HepG2 (cell line): ENCODE data around the gene STRADA. TPM values are rescaled to one million over a fixed set of nuclear protein-coding genes. Genes with fewer than 3 reads are reported as not detected.

Experiments
- GFI1 ChIP-seq: sonication (generic); formaldehyde crosslinking; IDR thresholded peaks from 2 replicates; pipeline ENCODE4 v1.5.0; 2020; ENCODE audit warnings: missing genetic modification reagents, mild to moderate bottlenecking, borderline replicate concordance
- GMEB2 ChIP-seq: IDR thresholded peaks from 2 replicates; pipeline ENCODE4 v1.6.1; 2016; ENCODE audit warnings: missing biosample characterization, missing genetic modification reagents, low read depth
- KLF13 ChIP-seq: sonication (generic); formaldehyde crosslinking; IDR thresholded peaks from 2 replicates; pipeline ENCODE4 v1.4.0; 2020; ENCODE audit warnings: mild to moderate bottlenecking, missing genetic modification reagents
- MEF2D ChIP-seq: sonication (generic); formaldehyde crosslinking; IDR thresholded peaks from 2 replicates; pipeline ENCODE4 v1.5.1; 2020; ENCODE audit warnings: mild to moderate bottlenecking, missing genetic modification reagents
- NFATC3 ChIP-seq: sonication (generic); formaldehyde crosslinking; IDR thresholded peaks from 2 replicates; pipeline ENCODE4 v1.5.1; 2020; ENCODE audit warnings: mild to moderate bottlenecking, missing genetic modification reagents
- NFE2L2 ChIP-seq: fragments of 150-350 bp; IDR thresholded peaks from 2 replicates; pipeline ENCODE4 v1.6.1; 2014; ENCODE audit warnings: low read length
- POGK ChIP-seq: sonication (generic); formaldehyde crosslinking; conservative IDR thresholded peaks from 2 replicates; pipeline ENCODE4 v1.8.0; 2022; ENCODE audit warnings: mild to moderate bottlenecking, moderate library complexity, missing genetic modification reagents
- SOX5 ChIP-seq: IDR thresholded peaks from 2 replicates; pipeline ENCODE4 v1.6.1; 2016; ENCODE audit warnings: borderline replicate concordance
- TBX2 ChIP-seq: sonication (generic); formaldehyde crosslinking; IDR thresholded peaks from 2 replicates; pipeline ENCODE4 v1.5.0; 2020; ENCODE audit warnings: missing genetic modification reagents, mild to moderate bottlenecking, borderline replicate concordance
- TFDP1 ChIP-seq: IDR thresholded peaks from 2 replicates; pipeline ENCODE4 v1.6.1; 2016; ENCODE audit warnings: missing compliant biosample characterization, missing genetic modification reagents, borderline replicate concordance
- TSC22D2 ChIP-seq: sonication (generic); formaldehyde crosslinking; IDR thresholded peaks from 2 replicates; pipeline ENCODE4 v1.5.1; 2020; ENCODE audit warnings: missing genetic modification reagents, mild to moderate bottlenecking, borderline replicate concordance
- XRCC5 ChIP-seq: fragments of 200-400 bp; formaldehyde crosslinking; optimal IDR thresholded peaks from 2 replicates; pipeline ENCODE3; 2017; ENCODE audit warnings: mild to moderate bottlenecking, low read length
- ZNF18 ChIP-seq: sonication (generic); formaldehyde crosslinking; IDR thresholded peaks from 2 replicates; pipeline ENCODE4 v1.8.0; 2022; ENCODE audit warnings: mild to moderate bottlenecking, missing genetic modification reagents; ENCODE audit not compliant: insufficient replicate concordance
- ZNF281 ChIP-seq: sonication (generic); formaldehyde crosslinking; IDR thresholded peaks from 2 replicates; pipeline ENCODE4 v1.4.0; 2020; ENCODE audit warnings: missing genetic modification reagents, borderline replicate concordance
- ZNF33B ChIP-seq: sonication (generic); formaldehyde crosslinking; IDR thresholded peaks from 2 replicates; pipeline ENCODE4 v1.5.1; 2020; ENCODE audit warnings: mild to moderate bottlenecking, missing genetic modification reagents
- ZNF432 ChIP-seq: sonication (generic); formaldehyde crosslinking; IDR thresholded peaks from 2 replicates; pipeline ENCODE4 v1.5.0; 2020; ENCODE audit warnings: missing genetic modification reagents, mild to moderate bottlenecking, borderline replicate concordance
- ZNF550 ChIP-seq: sonication (generic); formaldehyde crosslinking; IDR thresholded peaks from 2 replicates; pipeline ENCODE4 v1.4.0; 2020; ENCODE audit warnings: mild to moderate bottlenecking, missing genetic modification reagents, borderline replicate concordance
- ZNF619 ChIP-seq: sonication (generic); formaldehyde crosslinking; IDR thresholded peaks from 2 replicates; pipeline ENCODE4 v1.4.0; 2020; ENCODE audit warnings: mild to moderate bottlenecking, missing genetic modification reagents
- ZSCAN22 ChIP-seq: sonication (generic); formaldehyde crosslinking; IDR thresholded peaks from 2 replicates; pipeline ENCODE4 v1.4.0; 2020; ENCODE audit warnings: mild to moderate bottlenecking, missing genetic modification reagents
- polyA plus RNA-seq, 8 experiments: library from polyadenylated mRNA; depleted of rRNA in 3 of 8; stranded (reverse) in 7 of 8; unstranded in 1 of 8; fragments of >200 nt; fragmentation: Illumina TruSeq in 4 of 8; extraction: Trizol in 4 of 8; gene quantifications; 2 replicates each; pipeline versions ENCODE4 v1.2.1 to v1.2.3, GENCODE V29; 2011 to 2016; ENCODE audit warnings: low read depth in 4 of 8, missing spikeins in 1 of 8, mixed read lengths in 1 of 8; ENCODE audit not compliant: insufficient read depth in 1 of 8
- total RNA-seq, 5 experiments: library from RNA; depleted of rRNA; stranded (reverse); fragments of >200 nt; fragmentation: Illumina TruSeq; extraction: Trizol; gene quantifications; 2 replicates each; pipeline ENCODE4 v1.2.3, GENCODE V29; 2016; ENCODE audit warnings: low read depth in 1 of 5

Gene STRADA
- total and polyA plus RNA-seq, 2 of the 13 experiments (the other 11 are each of a cell fraction or from before 2014, with no cell fraction given), result 17.6 to 17.9 TPM

GRCh38 chr17:63675607-63676546 is 65.7 kb downstream of the STRADA start (continued):
- 0 out of 2 replicates have a peak, but pooled peaks have one; percentile 35 for TF ChIP-seq POGK (CRISPR knock-in tag)
- no peak for TF ChIP-seq NFE2L2
- no peak for TF ChIP-seq ZNF18 (CRISPR knock-in tag)
- no peak for TF ChIP-seq GMEB2 (CRISPR knock-in tag)
- no peak for TF ChIP-seq TBX2 (CRISPR knock-in tag)
- TF ChIP-seq GFI1 (CRISPR knock-in tag), result 0 out of 2 replicates have a peak, but pooled peaks have one; percentile 12
- no peak for TF ChIP-seq ZNF432
- no peak for TF ChIP-seq ZNF281 (CRISPR knock-in tag)
- no peak for TF ChIP-seq KLF13
- TF ChIP-seq NFATC3 (CRISPR knock-in tag), result no peak
- no peak for TF ChIP-seq ZSCAN22 (CRISPR knock-in tag)
- TF ChIP-seq ZNF33B (CRISPR knock-in tag), result peak; percentile 59; the same call in 1 of the 2 replicates
- no peak for TF ChIP-seq TFDP1 (CRISPR knock-in tag)
- TF ChIP-seq TSC22D2 (CRISPR knock-in tag), result no peak
- TF ChIP-seq ZNF619, result no peak
- TF ChIP-seq SOX5 (CRISPR knock-in tag), result peak; percentile 19; the same call in 1 of the 2 replicates
- TF ChIP-seq XRCC5, result peak; percentile 59
- TF ChIP-seq ZNF550 (CRISPR knock-in tag), result 0 out of 2 replicates have a peak, but pooled peaks have one; percentile 25
- no peak for TF ChIP-seq MEF2D (CRISPR knock-in tag)
